Tibial nerve (tissue), 4 donors: ENCODE results near the gene PERCC1. TPM values are rescaled to one million over a fixed set of nuclear protein-coding genes. Genes with fewer than 3 reads are reported as not detected.
A peak's percentile ranks its signal among the peaks of the same experiment; 100 is the strongest.
"Not testable (repeated sequence)": the region's sequence is repeated elsewhere in the genome, so short reads cannot be mapped to it uniquely, and the experiment has no call there.

Experiments used
- DNase-seq, 2 donors: peaks; one replicate each; pipeline ENCODE4 v3.0.0-alpha.2; 2019; ENCODE audit warnings: low spot score in 2 of 2
- H3K27ac ChIP-seq, 4 donors: fragments of 200-600 bp; sonication (generic) in 3 of 4; one replicate each; pipeline ENCODE4 v1.5.1; 2017 to 2019; ENCODE audit warnings: mild to moderate bottlenecking in 1 of 4
- H3K27me3 ChIP-seq, 2 donors: fragments of 200-600 bp; sonication (generic) in 1 of 2; one replicate each; pipeline versions ENCODE4 v1.5.1 to v1.6.0; 2017 to 2019
- H3K36me3 ChIP-seq, 3 donors: fragments of 200-600 bp; sonication (generic); one replicate each; pipeline ENCODE4 v1.5.1; 2018 to 2019
- H3K4me1 ChIP-seq, 4 donors: fragments of 200-600 bp; sonication (generic) in 3 of 4; one replicate each; pipeline ENCODE4 v1.5.1; 2017 to 2019
- H3K4me3 ChIP-seq, 4 donors: fragments of 200-600 bp; sonication (generic) in 3 of 4; one replicate each; pipeline ENCODE4 v1.5.1; 2017 to 2019; ENCODE audit warnings: mild to moderate bottlenecking in 1 of 4, moderate library complexity in 1 of 4
- H3K9me3 ChIP-seq, 4 donors: fragments of 200-600 bp; sonication (generic) in 3 of 4; one replicate each; pipeline ENCODE4 v1.5.1; 2017 to 2019
- EP300 ChIP-seq, 2 donors: sonication (generic); formaldehyde crosslinking; IDR thresholded peaks; one replicate each; pipeline ENCODE4 v1.6.1; 2017; ENCODE audit warnings: antibody characterized with exemption in 2 of 2, mild to moderate bottlenecking in 1 of 2
- POLR2A ChIP-seq, 2 donors: fragments of 450-650 bp; IDR thresholded peaks; one replicate each; pipeline ENCODE4 v1.6.1; 2017; ENCODE audit warnings: antibody characterized with exemption in 2 of 2, mild to moderate bottlenecking in 2 of 2, moderate library complexity in 2 of 2
- WGBS, 2 donors: methylation state at CpG; one replicate each; pipeline ENCODE4 v1.1.5; 2018; 5-methylcytosine and 5-hydroxymethylcytosine counted together
- total RNA-seq, 4 donors: library from RNA; depleted of rRNA; stranded (reverse); fragments of >200 nt; gene quantifications; one replicate each; pipeline ENCODE4 v1.1.0, GENCODE V29; 2016
- TF ChIP-seq, protein P1 (sequence below), 5 experiments: fragments of 200-600 bp in 3 of 5; fragments of 450-650 bp in 2 of 5; sonication (generic) in 3 of 5; IDR thresholded peaks; one replicate each; pipeline ENCODE4 v1.5.1; 2016 to 2019; ENCODE audit warnings: antibody characterized with exemption in 5 of 5, mild to moderate bottlenecking in 3 of 5, moderate library complexity in 2 of 5

Gene PERCC1
- total RNA-seq, 4 donors from 2014 or later, result 1.1 TPM; not detected in 3

DNA sequence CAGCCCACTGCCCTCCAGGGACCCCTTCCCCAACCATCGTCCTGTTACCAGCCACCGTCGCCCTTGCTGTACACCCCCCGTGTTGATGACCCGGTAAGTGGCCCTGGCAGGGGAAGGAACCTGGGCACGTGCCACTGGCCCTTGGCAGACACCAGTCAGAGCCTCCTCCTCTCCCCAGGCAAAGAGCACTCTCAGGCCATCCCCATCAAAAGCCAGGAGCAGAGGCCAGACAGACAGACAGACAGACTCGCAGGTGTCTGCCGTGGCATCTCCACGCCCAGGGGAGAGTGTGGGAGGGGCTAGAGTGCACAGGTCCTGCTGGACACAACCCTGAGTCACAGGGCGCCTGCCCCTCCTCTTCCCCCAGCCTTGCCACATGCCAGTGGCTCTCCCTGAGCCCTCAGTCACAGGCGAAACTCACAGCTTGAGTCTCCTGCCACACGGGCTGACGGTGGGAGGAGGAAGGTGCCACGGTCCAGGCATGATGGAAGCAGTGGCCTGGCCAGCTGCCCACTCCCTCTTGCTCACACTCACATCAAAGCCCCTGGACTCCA lies 36.2 kb downstream of the PERCC1 start:
- TF ChIP-seq EP300 (IDR thresholded peaks at IDR 0.05) (no peak), POLR2A (IDR thresholded peaks at IDR 0.05) (no peak)
- TF ChIP-seq, protein P1, sequence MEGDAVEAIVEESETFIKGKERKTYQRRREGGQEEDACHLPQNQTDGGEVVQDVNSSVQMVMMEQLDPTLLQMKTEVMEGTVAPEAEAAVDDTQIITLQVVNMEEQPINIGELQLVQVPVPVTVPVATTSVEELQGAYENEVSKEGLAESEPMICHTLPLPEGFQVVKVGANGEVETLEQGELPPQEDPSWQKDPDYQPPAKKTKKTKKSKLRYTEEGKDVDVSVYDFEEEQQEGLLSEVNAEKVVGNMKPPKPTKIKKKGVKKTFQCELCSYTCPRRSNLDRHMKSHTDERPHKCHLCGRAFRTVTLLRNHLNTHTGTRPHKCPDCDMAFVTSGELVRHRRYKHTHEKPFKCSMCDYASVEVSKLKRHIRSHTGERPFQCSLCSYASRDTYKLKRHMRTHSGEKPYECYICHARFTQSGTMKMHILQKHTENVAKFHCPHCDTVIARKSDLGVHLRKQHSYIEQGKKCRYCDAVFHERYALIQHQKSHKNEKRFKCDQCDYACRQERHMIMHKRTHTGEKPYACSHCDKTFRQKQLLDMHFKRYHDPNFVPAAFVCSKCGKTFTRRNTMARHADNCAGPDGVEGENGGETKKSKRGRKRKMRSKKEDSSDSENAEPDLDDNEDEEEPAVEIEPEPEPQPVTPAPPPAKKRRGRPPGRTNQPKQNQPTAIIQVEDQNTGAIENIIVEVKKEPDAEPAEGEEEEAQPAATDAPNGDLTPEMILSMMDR (IDR thresholded peaks at IDR 0.05), result no peak
- no peak for DNase-seq
- Histone ChIP-seq H3K9me3 (no peaks in the 10 kb centered on the region), H3K27me3 (no peaks in the 10 kb centered on the region), H3K4me3 (no peak overlapping the region), H3K4me1 (peaks cover 0 to 25% (median 0%) of the 10 kb centered on the region in 4 donors), H3K27ac (no peak overlapping the region), H3K36me3 (peaks cover 0 to 41% (median 0%) of the 10 kb centered on the region in 3 donors)
- 80 to 85% methylated on average over 13 of the region's 14 CpGs for WGBS, 2 donors

DNA sequence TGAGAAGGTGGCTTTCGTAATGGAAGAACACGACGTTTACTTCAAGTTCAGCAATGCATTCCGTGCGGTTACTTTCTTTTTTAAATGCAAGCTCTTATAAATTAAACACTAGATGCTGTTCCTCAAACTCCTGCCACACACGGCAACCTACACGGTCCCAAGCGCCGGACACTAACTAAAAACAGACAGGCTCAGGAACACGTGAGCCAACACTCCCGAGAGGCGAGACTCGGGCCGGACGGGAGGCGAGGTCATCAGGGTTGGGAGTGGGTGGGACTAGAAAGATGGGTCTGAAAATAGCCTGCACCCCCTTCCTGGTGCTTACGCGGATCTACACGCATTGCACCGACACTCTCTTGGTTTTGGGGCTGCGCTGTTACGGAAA lies 37.5 kb downstream of the PERCC1 start:
- H3K4me3 ChIP-seq, result no peak overlapping the region
- WGBS, 2 donors, result 76 to 78% methylated on average over 22 of the region's 22 CpGs

DNA sequence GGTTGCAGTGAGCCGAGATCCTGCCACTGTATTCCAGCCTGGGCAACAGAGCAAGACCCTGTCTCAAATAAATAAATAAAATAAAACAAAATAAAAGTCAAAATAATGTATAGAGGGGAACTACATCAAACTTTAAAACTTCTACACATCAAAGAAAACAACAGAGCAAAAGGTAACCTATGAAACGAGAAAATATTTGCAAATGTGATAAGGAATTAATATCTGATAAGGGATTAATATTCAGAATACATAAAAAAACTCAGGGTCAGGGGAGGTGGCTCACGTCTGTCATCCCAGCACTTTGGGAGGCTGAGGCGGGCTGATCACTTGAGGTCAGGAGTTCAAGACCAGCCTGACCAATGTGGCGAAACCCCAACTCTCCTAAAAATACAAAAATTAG lies 38.3 kb downstream of the PERCC1 start:
- not testable (repeated sequence) for H3K27ac ChIP-seq, DNase-seq, H3K27me3 ChIP-seq, H3K9me3 ChIP-seq, H3K4me3 ChIP-seq
- Histone ChIP-seq H3K4me1 (peaks cover 0 to 43% (median 8%) of the 10 kb centered on the region in 4 donors), H3K36me3 (peaks cover 0 to 24% (median 0%) of the 10 kb centered on the region in 3 donors)
- 65 to 69% methylated on average over 5 of the region's 5 CpGs for WGBS, 2 donors

More for the DNA sequence above, 37.5 kb downstream of the PERCC1 start:
- Histone ChIP-seq H3K36me3 (peaks cover 0 to 31% (median 0%) of the 10 kb centered on the region in 3 donors), H3K27me3 (no peaks in the 10 kb centered on the region), H3K27ac (no peak overlapping the region), H3K9me3 (no peaks in the 10 kb centered on the region), H3K4me1 (peaks cover 0 to 36% (median under 1%) of the 10 kb centered on the region in 4 donors)
- TF ChIP-seq, protein P1 (IDR thresholded peaks at IDR 0.05), result no peak
- TF ChIP-seq EP300 (IDR thresholded peaks at IDR 0.05) (no peak), POLR2A (IDR thresholded peaks at IDR 0.05) (no peak)
- no peak for DNase-seq

DNA sequence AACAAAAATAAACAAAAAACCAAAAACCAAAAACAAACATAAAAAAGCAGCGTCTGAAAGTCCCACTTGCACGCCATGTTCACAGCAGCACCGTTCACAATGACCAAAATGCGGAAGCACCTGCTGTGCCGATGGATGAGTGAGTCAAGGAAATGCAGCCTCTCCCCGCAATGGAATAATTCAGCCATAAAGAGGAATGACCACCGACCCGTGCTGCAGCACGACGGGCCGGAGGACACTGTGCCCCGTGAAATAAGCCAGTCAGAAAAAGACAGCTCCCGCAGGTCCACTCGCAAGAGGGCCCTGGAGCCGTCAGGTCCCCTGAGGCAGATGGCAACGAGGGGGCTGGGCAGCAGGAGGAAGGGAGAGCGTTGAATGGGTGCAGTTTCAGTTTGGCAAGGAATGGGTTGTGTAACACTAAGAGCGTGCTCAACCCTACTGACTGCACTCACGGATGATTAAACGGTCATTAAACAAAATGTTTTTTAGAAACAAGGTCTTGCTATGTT lies 38.9 kb downstream of the PERCC1 start:
- Histone ChIP-seq H3K27me3 (no peaks in the 10 kb centered on the region), H3K4me1 (peaks cover 0 to 47% (median 8%) of the 10 kb centered on the region in 4 donors), H3K9me3 (no peaks in the 10 kb centered on the region), H3K36me3 (peaks cover 0 to 18% (median 0%) of the 10 kb centered on the region in 3 donors), H3K4me3 (no peak overlapping the region), H3K27ac (no peak overlapping the region)
- no peak for DNase-seq
- TF ChIP-seq EP300 (IDR thresholded peaks at IDR 0.05), result no peak
- no peak for TF ChIP-seq POLR2A (IDR thresholded peaks at IDR 0.05)
- TF ChIP-seq, protein P1 (IDR thresholded peaks at IDR 0.05), result no peak
- WGBS, 2 donors, result 72 to 73% methylated on average over 20 of the region's 20 CpGs

DNA sequence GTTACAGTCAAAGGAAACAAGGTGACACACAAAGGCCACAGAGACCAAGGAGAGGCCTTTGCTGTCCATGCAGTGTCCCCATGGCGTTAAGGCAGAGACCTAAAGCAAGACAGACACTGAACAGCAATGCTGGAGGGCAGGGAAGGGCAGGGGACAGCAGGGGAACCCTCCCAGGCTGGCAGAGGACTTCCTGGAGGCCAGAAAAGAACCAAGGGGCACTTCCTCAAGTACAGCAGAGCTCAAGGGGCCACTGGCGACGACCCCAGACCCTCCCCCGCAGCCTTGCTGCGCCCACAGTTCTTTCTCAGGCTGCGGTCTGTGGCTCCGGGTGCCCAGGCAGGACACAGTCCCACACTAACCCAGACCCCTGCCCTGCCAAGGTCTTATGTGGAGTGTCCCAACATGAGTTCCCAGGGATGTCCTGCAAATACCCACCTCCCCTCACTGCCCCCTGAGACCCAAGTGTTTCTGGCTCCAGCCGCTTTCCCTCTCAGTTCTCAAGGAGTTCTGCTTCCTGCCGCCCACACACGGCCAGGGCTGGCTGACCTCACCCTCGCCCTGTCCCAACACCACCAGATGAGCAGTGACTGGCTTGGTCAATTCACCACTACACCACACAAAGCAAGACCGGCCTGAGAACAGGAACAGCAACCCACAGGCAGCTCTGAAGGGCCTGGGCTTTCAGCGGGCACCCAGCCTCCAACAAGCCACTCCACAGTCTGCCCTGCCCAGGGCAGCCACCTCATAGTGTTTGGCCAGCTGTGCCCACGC lies 39.8 kb downstream of the PERCC1 start:
- peaks cover 0 to 51% (median 10%) of the 10 kb centered on the region in 4 donors for H3K4me1 ChIP-seq
- peak overlapping the region in 1 of 4 donors; percentile 55 for H3K27ac ChIP-seq
- H3K36me3 ChIP-seq, result peaks cover 0 to 10% (median 0%) of the 10 kb centered on the region in 3 donors
- H3K27me3 ChIP-seq, result no peaks in the 10 kb centered on the region
- 51 to 56% methylated on average over 13 to 14 of the region's 14 CpGs for WGBS, 2 donors
- no peak for DNase-seq
- no peaks in the 10 kb centered on the region for H3K9me3 ChIP-seq
- TF ChIP-seq POLR2A (IDR thresholded peaks at IDR 0.05) (no peak), EP300 (IDR thresholded peaks at IDR 0.05) (no peak)
- TF ChIP-seq, protein P1 (IDR thresholded peaks at IDR 0.05), result no peak
- H3K4me3 ChIP-seq, result no peak overlapping the region
